Epithelial cell of prostate (primary cell): Measurements from ENCODE around the gene DPP9.
"Not testable (repeated sequence)": the region's sequence is repeated elsewhere in the genome, so short reads cannot be mapped to it uniquely, and the experiment has no call there.

Source experiments
- DNase-seq: peaks from one replicate; pipeline ENCODE4 v3.0.0-alpha.2; 2011; ENCODE audit warnings: low read depth, low spot score
- H3K27ac ChIP-seq: fragments of 450-650 bp; 2 replicates; pipeline ENCODE4 v1.5.1; 2017; ENCODE audit warnings: mild to moderate bottlenecking

Gene DPP9

DNA sequence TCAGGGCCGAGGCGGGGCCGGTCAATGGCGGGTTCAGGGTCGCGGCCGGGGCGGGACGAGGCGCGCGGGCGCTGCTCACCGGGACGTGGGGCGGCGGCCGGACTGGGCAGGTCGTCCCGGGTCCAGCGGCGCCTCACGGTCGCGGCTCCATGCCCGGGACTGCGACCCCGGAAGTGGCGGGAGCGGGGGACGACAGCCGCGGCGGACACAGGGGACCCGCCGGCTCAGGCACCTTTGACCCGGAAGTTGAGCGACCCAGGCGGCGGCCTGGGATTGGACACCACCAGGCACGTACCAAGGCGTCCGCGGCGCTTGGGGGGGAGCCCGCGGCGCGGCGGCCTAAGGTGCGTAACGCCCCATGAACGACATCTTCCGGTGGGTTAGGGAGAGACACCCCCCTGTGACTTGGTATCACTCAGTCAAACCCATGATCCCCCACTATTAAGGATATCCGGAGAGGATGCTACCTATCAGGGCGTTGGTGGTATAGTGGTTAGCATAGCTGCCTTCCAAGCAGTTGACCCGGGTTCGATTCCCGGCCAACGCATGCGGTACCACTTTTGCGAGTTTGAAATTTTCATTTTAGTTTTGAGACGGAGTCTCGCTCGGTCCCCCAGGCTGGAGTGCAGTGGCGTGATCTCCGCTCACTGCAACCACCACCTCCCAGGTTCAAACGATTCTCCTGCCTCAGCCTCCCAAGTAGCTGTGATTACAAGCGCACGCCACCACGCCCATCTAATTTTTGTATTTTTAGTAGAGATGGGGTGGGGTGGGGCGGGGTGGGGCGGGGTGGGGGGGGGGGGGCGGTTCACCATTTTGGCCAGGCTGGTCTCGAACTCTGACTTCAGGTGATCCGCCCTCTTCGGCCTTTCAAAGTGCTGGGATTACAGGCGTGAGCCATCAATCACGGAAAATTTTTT lies at the start of gene DPP9:
Gene DPP9, minus strand, starts transcription at position 248 of the 920 bp plus-strand sequence. CDS start 3,936 bp downstream, outside the sequence.
- H3K27ac ChIP-seq: peak within 1 kb of the TSS; percentile 96
- peak; percentile 90 for DNase-seq

DNA sequence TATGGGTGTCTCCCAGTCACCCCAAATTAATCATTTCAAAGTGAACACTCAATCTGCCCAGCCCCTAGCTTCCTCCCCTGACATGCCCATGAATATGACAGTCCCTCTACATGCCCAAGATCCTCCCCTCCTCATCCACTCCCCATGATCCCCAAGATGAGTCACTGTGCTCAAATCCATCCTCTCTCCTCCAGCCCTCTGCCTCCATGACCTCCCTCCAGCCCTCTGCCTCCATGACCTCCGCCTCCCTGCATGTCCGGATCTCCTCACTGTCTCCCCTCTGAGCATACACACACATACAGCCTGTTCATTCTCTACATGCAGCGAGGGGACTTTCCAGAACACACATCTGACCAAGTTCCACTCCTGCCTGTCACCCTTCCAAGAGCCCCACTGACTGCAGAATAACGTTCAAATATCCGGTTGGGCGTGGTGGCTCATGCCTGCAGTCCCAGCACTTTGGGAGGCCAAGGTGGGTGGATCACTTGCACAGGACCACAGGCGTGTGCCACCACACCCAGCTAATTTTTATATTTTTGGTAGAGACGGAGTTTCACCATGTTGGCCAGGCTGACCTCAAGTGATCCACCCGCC lies 49.5 kb upstream of the DPP9 start:
- H3K27ac ChIP-seq: no peak overlapping the region
- no peak for DNase-seq

- DNase-seq: no peak
- H3K27ac ChIP-seq: no peak overlapping the region
Measured at GRCh38 chr19:4772566-4772965, 48.9 kb upstream of the DPP9 start.

DNA sequence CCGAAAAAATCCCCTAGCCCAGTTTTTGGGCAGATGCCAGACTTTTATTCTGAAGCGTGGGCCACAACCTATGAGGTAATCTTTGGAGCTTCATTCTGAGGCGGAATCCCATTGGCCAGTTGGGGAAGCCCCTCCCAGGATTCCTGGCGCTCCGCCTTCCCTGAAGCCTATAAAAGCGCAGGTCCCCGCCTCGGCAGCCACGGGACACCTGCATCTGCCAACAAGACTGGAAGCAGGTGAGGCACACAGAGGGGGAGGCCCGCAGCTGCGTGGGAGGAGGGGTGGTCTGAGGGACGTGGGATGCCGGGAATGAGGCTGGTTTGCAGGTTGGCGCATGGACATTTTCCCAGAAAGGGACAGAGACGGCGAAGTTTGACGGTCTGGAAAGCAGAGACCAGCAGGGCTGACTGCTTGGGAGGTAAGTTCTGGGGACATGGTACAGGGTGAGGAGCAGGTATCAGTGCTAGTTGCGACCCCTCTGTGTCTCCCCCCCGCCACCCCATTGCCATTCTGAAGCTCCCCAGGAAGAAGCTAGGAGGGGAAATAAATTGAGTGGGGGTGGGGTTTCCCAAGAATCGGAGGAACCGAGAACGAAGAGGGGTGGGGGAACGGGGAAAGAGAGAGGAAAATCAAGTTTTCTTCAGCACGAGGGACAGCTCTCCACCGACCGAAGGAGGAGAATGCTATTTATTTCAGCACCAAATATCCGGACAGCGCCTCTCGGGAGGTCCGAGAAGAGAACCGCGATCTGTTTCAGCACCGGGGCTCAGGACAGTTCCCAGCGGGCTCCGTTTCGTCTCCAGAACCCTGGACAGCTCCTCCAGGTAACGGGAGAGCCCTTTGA lies 45.5 kb upstream of the DPP9 start:
- H3K27ac ChIP-seq: no peak overlapping the region

DNA sequence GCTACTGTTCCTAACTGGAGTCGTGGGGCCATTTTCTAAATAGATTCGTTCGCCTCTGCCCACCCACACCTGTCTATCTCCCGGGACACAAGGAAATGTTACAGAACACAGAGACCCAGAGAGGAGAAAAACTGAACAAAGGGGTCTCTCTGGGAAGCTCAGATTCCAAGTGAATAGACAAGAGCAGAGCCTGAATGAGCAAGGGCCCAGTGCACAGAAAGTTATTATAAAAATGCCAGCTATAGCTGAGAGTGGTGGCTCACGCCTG lies 40.7 kb upstream of the DPP9 start:
- no peak for DNase-seq
- H3K27ac ChIP-seq: no peak overlapping the region

More for the DNA sequence above, 45.5 kb upstream of the DPP9 start:
- DNase-seq: peak; percentile 8

DNA sequence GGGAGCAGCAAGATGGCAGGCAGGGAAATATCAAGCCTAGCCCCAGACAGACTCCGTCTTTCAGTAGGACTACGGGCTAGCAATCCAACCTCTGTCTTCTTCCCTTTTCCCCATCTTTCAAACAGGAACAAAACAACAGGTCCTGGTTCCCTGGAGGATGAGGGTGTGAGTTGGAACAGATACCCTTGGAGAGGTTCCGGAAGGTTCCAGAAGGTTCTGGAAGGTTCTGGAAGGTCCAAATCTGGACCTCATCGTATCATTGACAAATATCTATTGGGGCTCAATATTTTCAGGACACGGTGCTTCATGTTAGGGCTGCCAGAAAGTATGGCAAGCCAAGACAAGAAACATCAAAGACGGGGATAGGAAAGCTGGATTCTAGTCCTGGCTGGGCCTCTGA lies 39.4 kb upstream of the DPP9 start:
- no peak overlapping the region for H3K27ac ChIP-seq
- DNase-seq: no peak

DNA sequence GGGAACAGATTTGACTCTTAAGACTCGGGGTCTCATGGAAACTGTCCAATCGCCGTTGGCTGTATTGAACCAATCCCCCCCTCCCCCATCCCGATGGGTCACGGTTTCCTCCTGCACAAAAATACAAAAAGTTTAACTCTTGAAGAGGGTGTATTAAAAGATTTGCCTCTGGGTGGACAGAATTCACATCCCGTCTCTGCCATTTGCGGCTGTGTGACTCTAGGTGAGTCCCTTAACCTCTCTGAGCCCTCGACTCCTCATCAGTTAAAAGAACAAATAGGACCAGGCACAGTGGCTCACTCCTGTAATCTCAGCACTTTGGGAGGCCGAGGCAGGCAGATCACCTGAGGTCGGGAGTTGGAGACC lies 36.6 kb upstream of the DPP9 start:
- no peak for DNase-seq
- H3K27ac ChIP-seq: no peak overlapping the region

- H3K27ac ChIP-seq: no peak overlapping the region
- DNase-seq: peak; percentile 31
Measured at GRCh38 chr19:4759388-4760284, 36.0 kb upstream of the DPP9 start.

- H3K27ac ChIP-seq: no peak overlapping the region
- no peak for DNase-seq
Measured at GRCh38 chr19:4758659-4759058, 35.0 kb upstream of the DPP9 start.

DNA sequence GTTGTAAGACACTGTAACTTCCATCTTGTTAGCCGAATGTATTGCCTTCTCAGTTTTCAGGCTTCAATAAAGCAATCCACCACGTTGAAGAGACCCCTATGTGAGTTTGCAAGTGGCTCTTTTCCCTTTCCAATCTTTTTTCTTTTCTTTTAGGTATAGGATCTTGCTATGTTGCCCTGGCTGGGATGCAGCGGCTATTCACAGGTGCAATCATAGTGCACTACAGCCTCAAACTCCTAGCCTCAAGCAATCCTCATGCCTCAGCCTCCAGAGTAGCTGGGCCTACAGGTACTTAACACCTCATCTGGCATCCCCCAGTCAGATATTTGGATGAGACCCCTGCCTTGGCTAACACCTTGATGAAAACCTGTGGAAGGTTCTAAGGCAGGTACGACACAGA lies 34.4 kb upstream of the DPP9 start:
- no peak for DNase-seq
- no peak overlapping the region for H3K27ac ChIP-seq

DNA sequence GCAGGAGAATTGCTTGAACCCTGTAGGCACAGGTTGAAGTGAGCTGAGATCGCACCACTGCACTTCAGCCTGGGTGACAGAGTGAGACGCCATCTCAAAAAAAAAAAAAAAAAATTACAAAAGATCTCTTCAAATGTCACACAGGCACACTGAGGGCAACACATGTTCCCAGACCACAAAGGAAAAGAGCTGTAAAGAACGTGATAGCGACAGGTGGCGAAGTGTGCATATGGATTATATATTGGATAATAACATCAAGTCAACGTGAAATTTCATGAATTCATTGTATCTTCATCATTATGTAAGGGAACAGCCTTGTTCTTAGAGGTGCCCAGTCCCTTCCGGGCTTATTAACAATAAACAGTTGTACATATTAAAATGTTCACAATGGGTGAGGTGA lies 31.8 kb upstream of the DPP9 start:
- no peak overlapping the region for H3K27ac ChIP-seq
- DNase-seq: no peak

DNA sequence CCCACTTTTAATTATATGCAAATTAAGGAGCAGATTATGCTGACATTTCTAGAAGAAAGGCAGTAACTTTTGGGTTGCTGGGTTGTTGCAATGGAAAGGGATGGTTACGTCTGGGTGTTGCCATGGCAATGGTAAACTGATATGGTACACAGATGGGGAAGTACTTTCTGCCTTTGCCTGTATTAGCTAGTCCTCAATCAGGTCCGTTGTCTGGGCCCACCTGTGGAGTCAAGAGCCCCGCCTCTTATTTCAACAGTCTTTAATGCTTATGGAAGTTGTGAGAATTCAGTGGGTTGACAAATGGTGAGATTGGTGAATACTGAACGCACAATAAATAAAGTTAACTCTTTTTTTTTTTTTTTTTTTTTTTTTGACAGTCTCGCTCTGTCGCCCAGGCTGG lies 30.6 kb upstream of the DPP9 start:
- H3K27ac ChIP-seq: no peak overlapping the region
- DNase-seq: no peak

GRCh38 chr19:4749870-4750590 lies 26.4 kb upstream of the DPP9 start:
- DNase-seq: no peak
- no peak overlapping the region for H3K27ac ChIP-seq

GRCh38 chr19:4748589-4748988 lies 24.9 kb upstream of the DPP9 start:
- no peak overlapping the region for H3K27ac ChIP-seq
- DNase-seq: no peak

- no peak for DNase-seq
- H3K27ac ChIP-seq: no peak overlapping the region
Measured at GRCh38 chr19:4748185-4748584, 24.5 kb upstream of the DPP9 start.

- no peak overlapping the region for H3K27ac ChIP-seq
- DNase-seq: no peak
Measured at GRCh38 chr19:4745986-4746385, 22.3 kb upstream of the DPP9 start.

GRCh38 chr19:4745175-4745574 lies 21.5 kb upstream of the DPP9 start:
- H3K27ac ChIP-seq, DNase-seq: not testable (repeated sequence)

GRCh38 chr19:4744451-4745174 lies 21.0 kb upstream of the DPP9 start:
- H3K27ac ChIP-seq: no peak overlapping the region
- peak; percentile 37 for DNase-seq
